SU-DHL-6 (cell line): ENCODE data around the gene TRPM3.

Experiments used
- CTCF ChIP-seq: fragments of 200-600 bp; sonication (generic); IDR thresholded peaks from one replicate; pipeline ENCODE4 v1.5.1; 2017; ENCODE audit warnings: antibody characterized with exemption, mild to moderate bottlenecking, low read length, moderate library complexity; ENCODE audit not compliant: insufficient read depth, poor library complexity, severe bottlenecking
- EZH2phosphoT487 ChIP-seq: fragments of 200-600 bp; sonication (generic), shearing (Covaris generic); conservative IDR thresholded peaks from 2 replicates; pipeline ENCODE4 v1.6.1; 2018; ENCODE audit warnings: mild to moderate bottlenecking, antibody characterized with exemption, low read length, moderate library complexity, mixed read lengths

GRCh38 chr9:70504834-70505233 is 616.6 kb downstream of the TRPM3 start:
- TF ChIP-seq CTCF = no peak
- no peak for TF ChIP-seq EZH2phosphoT487
